Ramos (cell line): ENCODE data around the gene MLLT3.

Source experiments
- in situ Hi-C: fragments of 300-500 bp; cut with MboI; formaldehyde crosslinking; loops from one replicate; pipeline ENCODE4 v1.14.3; 2022; ENCODE audit warnings: low sequenced_read_pairs; ENCODE audit not compliant: unreplicated experiment

MLLT3 gene

GRCh38 chr9:20403346-20403745 lies 219.0 kb downstream of the MLLT3 start:
- in situ Hi-C loops, result no loop called here

- in situ Hi-C loops, result no loop called here
Measured at GRCh38 chr9:20402273-20402875, 219.9 kb downstream of the MLLT3 start.

GRCh38 chr9:20398536-20399338 lies 223.6 kb downstream of the MLLT3 start:
- in situ Hi-C loops, result no loop called here

- in situ Hi-C loops, result no loop called here
Measured at GRCh38 chr9:20397348-20397747, 225.0 kb downstream of the MLLT3 start.

GRCh38 chr9:20396509-20396908 lies 225.8 kb downstream of the MLLT3 start:
- in situ Hi-C loops, result no loop called here

- in situ Hi-C loops, result no loop called here
Measured at GRCh38 chr9:20395651-20396050, 226.6 kb downstream of the MLLT3 start.

GRCh38 chr9:20394969-20395368 lies 227.3 kb downstream of the MLLT3 start:
- in situ Hi-C loops, result no loop called here

- in situ Hi-C loops, result no loop called here
Measured at GRCh38 chr9:20391208-20391607, 231.1 kb downstream of the MLLT3 start.

- in situ Hi-C loops, result no loop called here
Measured at GRCh38 chr9:20390400-20390799, 231.9 kb downstream of the MLLT3 start.

- in situ Hi-C loops, result no loop called here
Measured at GRCh38 chr9:20387062-20387461, 235.2 kb downstream of the MLLT3 start.

GRCh38 chr9:20384642-20385041 lies 237.7 kb downstream of the MLLT3 start:
- in situ Hi-C loops, result no loop called here

- in situ Hi-C loops, result no loop called here
Measured at GRCh38 chr9:20382460-20383071, 239.7 kb downstream of the MLLT3 start.

- in situ Hi-C loops, result no loop called here
Measured at GRCh38 chr9:20380546-20380945, 241.8 kb downstream of the MLLT3 start.

- in situ Hi-C loops, result loop anchor here (10.0 kb wide), 1 partner anchor 245 kb away; the partner anchor contains the start of gene MLLT3
Measured at GRCh38 chr9:20379804-20380225, 242.5 kb downstream of the MLLT3 start.

GRCh38 chr9:20378851-20379250 lies 243.4 kb downstream of the MLLT3 start:
- in situ Hi-C loops, result loop anchor here (10.0 kb wide), 1 partner anchor 246 kb away; the partner anchor contains the start of gene MLLT3

GRCh38 chr9:20377790-20378189 lies 244.5 kb downstream of the MLLT3 start:
- in situ Hi-C loops, result loop anchor here (10.0 kb wide), 1 partner anchor 247 kb away; the partner anchor contains the start of gene MLLT3

GRCh38 chr9:20376731-20377375 lies 245.4 kb downstream of the MLLT3 start:
- in situ Hi-C loops, result loop anchor here (10.0 kb wide), 1 partner anchor 248 kb away; the partner anchor contains the start of gene MLLT3

GRCh38 chr9:20376042-20376441 lies 246.3 kb downstream of the MLLT3 start:
- in situ Hi-C loops, result loop anchor here (10.0 kb wide), 1 partner anchor 249 kb away; the partner anchor contains the start of gene MLLT3

- in situ Hi-C loops, result loop anchor here (10.0 to 25.0 kb wide), 2 partner anchors 252 to 739 kb away; partner anchors contain the start of gene MLLT3
Measured at GRCh38 chr9:20373263-20373662, 249.0 kb downstream of the MLLT3 start.

GRCh38 chr9:20369391-20369790 lies 252.9 kb downstream of the MLLT3 start:
- in situ Hi-C loops, result loop anchor here (25.0 kb wide), 1 partner anchor 743 kb away; no protein-coding TSS in a partner anchor
